Measurements from ENCODE around the gene CASK. TPM values are rescaled to one million over a fixed set of nuclear protein-coding genes. Genes with fewer than 3 reads are reported as not detected.

CASK gene
- total RNA-seq, 2 experiments from 2014 or later = 43.9 to 45.4 TPM

DNA sequence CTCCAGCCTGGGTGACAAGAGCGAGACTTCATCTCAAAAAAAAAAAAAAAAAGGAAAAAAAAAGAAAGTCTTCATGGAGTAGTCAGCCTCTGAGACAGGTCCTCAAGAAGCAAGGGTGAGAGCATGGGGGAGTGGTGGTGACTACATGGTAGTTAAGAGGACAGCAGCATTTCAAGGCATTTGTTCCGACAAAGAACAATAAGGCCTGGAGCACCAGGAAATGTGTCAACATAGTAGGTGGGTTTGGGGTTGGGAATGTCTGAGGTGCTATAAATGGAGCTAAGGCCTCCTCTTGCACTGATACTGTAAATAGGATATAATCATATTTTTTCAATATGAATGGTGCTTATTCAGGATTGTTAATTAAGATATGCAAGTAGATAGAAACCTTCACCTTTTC, 165.0 kb downstream of the CASK start:
- H3K4me3 Mint-ChIP-seq = no peak overlapping the region
- H3K9me3 Mint-ChIP-seq (ENCODE audit: insufficient read depth) = no peaks in the 10 kb centered on the region
- POLR2A ChIA-PET = no interaction called here
- H3K4me1 Mint-ChIP-seq (ENCODE audit: low read depth) = peaks cover 6% of the 10 kb centered on the region
- ATAC-seq (no peak), DNase-seq (no peak)
- H3K27ac Mint-ChIP-seq = no peak overlapping the region
- H3K27me3 Mint-ChIP-seq (ENCODE audit: low read depth) = no peaks in the 10 kb centered on the region
- CTCF ChIA-PET = interaction anchor here (0.7 to 3.5 kb wide), 3 partner anchors 198 to 578 kb away, joined by 3 to 15 read pairs (median 4); no protein-coding TSS in a partner anchor
- peaks cover 4% of the 10 kb centered on the region for H3K36me3 Mint-ChIP-seq (ENCODE audit: low read depth)

DNA sequence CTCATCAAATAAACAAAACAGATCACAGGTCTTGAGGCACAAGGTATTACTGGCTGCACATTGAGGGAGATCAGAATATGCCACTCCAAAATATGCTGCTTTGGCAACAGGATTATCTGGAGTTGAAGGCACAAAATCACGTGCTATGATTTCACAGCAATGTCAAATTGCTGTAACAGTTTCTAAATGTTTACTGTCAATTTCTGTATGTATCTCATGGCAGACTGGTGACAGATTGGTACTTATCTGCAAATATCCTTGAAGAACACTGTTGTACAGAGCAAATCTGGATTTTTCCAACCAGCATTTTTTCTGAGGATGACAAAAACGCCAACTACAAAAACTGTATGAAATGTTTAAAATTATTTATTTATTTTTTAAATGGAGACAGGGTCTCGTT, 172.6 kb downstream of the CASK start:
- Mint-ChIP-seq H3K36me3 (ENCODE audit: low read depth) (peaks cover 9% of the 10 kb centered on the region), H3K27ac (no peak overlapping the region), H3K4me1 (ENCODE audit: low read depth) (no peaks in the 10 kb centered on the region), H3K27me3 (ENCODE audit: low read depth) (no peaks in the 10 kb centered on the region), H3K4me3 (no peak overlapping the region), H3K9me3 (ENCODE audit: insufficient read depth) (no peaks in the 10 kb centered on the region)
- POLR2A ChIA-PET = no interaction called here
- CTCF ChIA-PET = interaction anchor here (1.5 kb wide), 1 partner anchor 9 kb away, joined by 4 read pairs; no protein-coding TSS in a partner anchor
- ATAC-seq (no peak), DNase-seq (no peak)

GRCh38 chrX:41739871-41740270, 183.5 kb downstream of the CASK start:
- no peaks in the 10 kb centered on the region for H3K9me3 Mint-ChIP-seq (ENCODE audit: insufficient read depth)
- no peak overlapping the region for H3K4me3 Mint-ChIP-seq
- peaks cover 35% of the 10 kb centered on the region for H3K4me1 Mint-ChIP-seq (ENCODE audit: low read depth)
- H3K27ac Mint-ChIP-seq = no peak overlapping the region
- POLR2A ChIA-PET = no interaction called here
- H3K36me3 Mint-ChIP-seq (ENCODE audit: low read depth) = peaks cover 23% of the 10 kb centered on the region
- ATAC-seq (no peak), DNase-seq (no peak)
- H3K27me3 Mint-ChIP-seq (ENCODE audit: low read depth) = no peaks in the 10 kb centered on the region
- CTCF ChIA-PET = no interaction called here

GRCh38 chrX:41737065-41737464, 186.3 kb downstream of the CASK start:
- CTCF ChIA-PET = interaction anchor here (1.3 kb wide), 1 partner anchor 23 kb away, joined by 3 read pairs; no protein-coding TSS in a partner anchor
- H3K27ac Mint-ChIP-seq = peak overlapping the region; percentile 78
- peak; percentile 73 for DNase-seq

GRCh38 chrX:41734530-41734929, 188.8 kb downstream of the CASK start:
- Mint-ChIP-seq H3K27me3 (ENCODE audit: low read depth) (no peaks in the 10 kb centered on the region), H3K27ac (peak overlapping the region; percentile 87), H3K4me1 (ENCODE audit: low read depth) (peaks cover 41% of the 10 kb centered on the region), H3K9me3 (ENCODE audit: insufficient read depth) (no peaks in the 10 kb centered on the region), H3K4me3 (peak overlapping the region; percentile 23), H3K36me3 (ENCODE audit: low read depth) (peaks cover 15% of the 10 kb centered on the region)
- ATAC-seq (peak; percentile 40), DNase-seq (peak; percentile 26)
- CTCF ChIA-PET = interaction anchor here (1.0 kb wide), 1 partner anchor 25 kb away, joined by 4 read pairs; no protein-coding TSS in a partner anchor
- POLR2A ChIA-PET = no interaction called here

More at GRCh38 chrX:41737065-41737464, 186.3 kb downstream of the CASK start:
- ATAC-seq = peak; percentile 69
- no peaks in the 10 kb centered on the region for H3K9me3 Mint-ChIP-seq (ENCODE audit: insufficient read depth)
- H3K4me1 Mint-ChIP-seq (ENCODE audit: low read depth) = peaks cover 41% of the 10 kb centered on the region
- no peak overlapping the region for H3K4me3 Mint-ChIP-seq
- POLR2A ChIA-PET = no interaction called here
- no peaks in the 10 kb centered on the region for H3K27me3 Mint-ChIP-seq (ENCODE audit: low read depth)
- H3K36me3 Mint-ChIP-seq (ENCODE audit: low read depth) = peaks cover 12% of the 10 kb centered on the region

GRCh38 chrX:41733939-41734338, 189.4 kb downstream of the CASK start:
- ChIA-PET POLR2A (no interaction called here), CTCF (no interaction called here)
- H3K27ac Mint-ChIP-seq = peak overlapping the region; percentile 87
- peaks cover 41% of the 10 kb centered on the region for H3K4me1 Mint-ChIP-seq (ENCODE audit: low read depth)
- H3K4me3 Mint-ChIP-seq = peak overlapping the region; percentile 23
- H3K9me3 Mint-ChIP-seq (ENCODE audit: insufficient read depth) = no peaks in the 10 kb centered on the region
- ATAC-seq (peak; percentile 67), DNase-seq (peak; percentile 42)
- no peaks in the 10 kb centered on the region for H3K27me3 Mint-ChIP-seq (ENCODE audit: low read depth)
- peaks cover 15% of the 10 kb centered on the region for H3K36me3 Mint-ChIP-seq (ENCODE audit: low read depth)

DNA sequence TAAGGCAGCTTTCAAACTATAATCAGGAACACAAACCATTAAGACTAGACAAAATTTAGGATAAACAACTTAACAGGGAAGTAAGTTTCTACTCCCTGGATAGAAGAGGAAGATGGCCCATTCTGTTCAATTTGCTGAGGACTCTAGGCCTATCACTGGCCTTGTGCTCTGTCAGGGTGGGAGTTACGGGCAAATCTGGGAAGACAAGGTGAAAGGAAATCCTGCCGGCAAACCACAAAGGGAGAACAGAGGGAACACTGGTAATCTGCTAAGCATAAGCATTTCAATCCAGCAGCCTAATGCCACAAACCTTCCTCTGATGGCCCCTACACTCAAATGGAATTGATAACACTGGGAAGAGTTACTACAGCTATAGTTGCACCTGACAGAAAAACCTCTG, 191.1 kb downstream of the CASK start:
- CTCF ChIA-PET = interaction anchor here (0.6 to 1.5 kb wide), 4 partner anchors 10 to 389 kb away, joined by 3 read pairs; no protein-coding TSS in a partner anchor
- H3K36me3 Mint-ChIP-seq (ENCODE audit: low read depth) = peaks cover 18% of the 10 kb centered on the region
- no peaks in the 10 kb centered on the region for H3K9me3 Mint-ChIP-seq (ENCODE audit: insufficient read depth)

DNA sequence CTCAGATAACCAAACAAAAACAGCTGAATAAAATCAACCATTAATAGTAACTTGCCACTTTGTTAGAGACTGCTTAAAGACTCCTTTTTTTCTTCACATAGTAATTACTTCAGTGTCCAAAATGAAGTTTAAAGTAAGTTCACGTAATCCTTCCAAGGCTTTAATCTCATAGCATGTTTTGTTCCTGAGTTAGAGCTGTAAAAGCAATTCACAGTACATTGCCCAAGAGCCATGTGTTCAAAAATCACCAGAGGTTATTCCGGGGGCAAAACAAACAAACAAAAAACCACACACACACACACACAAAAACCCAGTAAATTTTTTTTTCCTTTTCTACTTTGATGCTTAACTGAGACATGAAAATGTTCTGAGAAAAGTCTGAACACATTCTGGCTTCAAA, 193.3 kb downstream of the CASK start:
- no peak overlapping the region for H3K4me3 Mint-ChIP-seq
- H3K27ac Mint-ChIP-seq = no peak overlapping the region
- H3K27me3 Mint-ChIP-seq (ENCODE audit: low read depth) = no peaks in the 10 kb centered on the region
- ChIA-PET POLR2A (interaction anchor here (0.6 kb wide), 1 partner anchor 390 kb away, joined by 4 read pairs; no protein-coding TSS in a partner anchor), CTCF (interaction anchor here (1.2 kb wide), 1 partner anchor 24 kb away, joined by 3 read pairs; no protein-coding TSS in a partner anchor)
- peaks cover 18% of the 10 kb centered on the region for H3K36me3 Mint-ChIP-seq (ENCODE audit: low read depth)
- peaks cover 29% of the 10 kb centered on the region for H3K4me1 Mint-ChIP-seq (ENCODE audit: low read depth)
- no peaks in the 10 kb centered on the region for H3K9me3 Mint-ChIP-seq (ENCODE audit: insufficient read depth)
- DNase-seq (no peak), ATAC-seq (no peak)

More for the DNA sequence above, 191.1 kb downstream of the CASK start:
- DNase-seq (no peak), ATAC-seq (no peak)
- no peaks in the 10 kb centered on the region for H3K27me3 Mint-ChIP-seq (ENCODE audit: low read depth)
- H3K27ac Mint-ChIP-seq = peak overlapping the region; percentile 48
- H3K4me3 Mint-ChIP-seq = no peak overlapping the region
- H3K4me1 Mint-ChIP-seq (ENCODE audit: low read depth) = peaks cover 38% of the 10 kb centered on the region
- POLR2A ChIA-PET = no interaction called here

DNA sequence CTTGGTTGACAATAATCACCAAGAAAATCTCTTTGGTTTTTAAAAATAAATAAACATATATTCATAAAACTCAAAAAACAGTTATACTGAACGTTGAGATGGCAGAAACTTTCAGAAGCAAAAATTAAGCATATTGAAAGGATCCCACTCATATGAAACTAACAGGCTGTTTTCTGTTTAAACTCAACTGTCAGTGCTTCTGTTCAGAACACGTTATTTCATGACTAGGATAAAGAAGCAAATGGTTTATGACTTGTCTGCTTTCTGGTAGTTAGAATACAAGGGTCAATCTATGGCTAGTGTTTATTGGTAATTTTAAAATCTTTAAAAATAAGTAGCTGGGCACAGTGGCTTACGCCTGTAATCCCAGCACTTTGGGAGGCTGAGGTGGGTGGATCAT, 195.2 kb downstream of the CASK start:
- DNase-seq = no peak
- POLR2A ChIA-PET = no interaction called here
- Mint-ChIP-seq H3K4me1 (ENCODE audit: low read depth) (peaks cover 29% of the 10 kb centered on the region), H3K36me3 (ENCODE audit: low read depth) (peaks cover 18% of the 10 kb centered on the region), H3K27ac (no peak overlapping the region), H3K4me3 (no peak overlapping the region), H3K27me3 (ENCODE audit: low read depth) (no peaks in the 10 kb centered on the region), H3K9me3 (ENCODE audit: insufficient read depth) (no peaks in the 10 kb centered on the region)
- CTCF ChIA-PET = no interaction called here
- ATAC-seq = no peak

DNA sequence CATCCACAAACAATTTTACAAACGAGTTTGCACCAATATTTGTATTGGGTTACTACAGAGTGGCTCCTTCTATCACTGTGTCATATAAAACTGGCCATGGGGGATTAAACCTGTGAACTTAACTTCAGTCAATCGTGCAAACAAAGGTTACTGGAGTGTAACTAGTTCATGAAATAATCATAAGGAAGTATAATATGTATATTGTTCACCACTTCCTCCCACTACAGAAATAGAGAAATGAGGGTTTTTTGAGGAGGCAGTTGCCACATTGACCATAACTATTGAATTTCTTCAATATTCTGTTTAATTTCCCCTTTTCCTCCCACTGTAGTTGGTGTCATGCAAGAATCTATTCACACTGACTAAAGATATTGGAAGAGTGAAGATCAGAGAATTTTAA, 199.5 kb downstream of the CASK start, which contains the start of gene GPR82:
Gene GPR82, plus strand, starts transcription at position 356 of the 400 bp plus-strand sequence. CDS start 2,846 bp downstream, outside the sequence.
- ATAC-seq = no peak
- Mint-ChIP-seq H3K27me3 (ENCODE audit: low read depth) (no peaks in the 10 kb centered on the region), H3K36me3 (ENCODE audit: low read depth) (peaks cover 40% of the 10 kb centered on the region), H3K4me3 (peak within 1 kb of the TSS; percentile 45), H3K27ac (peak within 1 kb of the TSS; percentile 46), H3K4me1 (ENCODE audit: low read depth) (peaks cover 53% of the 10 kb centered on the region), H3K9me3 (ENCODE audit: insufficient read depth) (peaks cover 4% of the 10 kb centered on the region)
- CTCF ChIA-PET = no interaction called here
- POLR2A ChIA-PET = no interaction called here
- DNase-seq = no peak

GRCh38 chrX:41722816-41723618, 200.3 kb downstream of the CASK start:
- DNase-seq = no peak
- Mint-ChIP-seq H3K9me3 (ENCODE audit: insufficient read depth) (peaks cover 4% of the 10 kb centered on the region), H3K4me1 (ENCODE audit: low read depth) (peaks cover 54% of the 10 kb centered on the region), H3K4me3 (no peak overlapping the region), H3K36me3 (ENCODE audit: low read depth) (peaks cover 46% of the 10 kb centered on the region), H3K27me3 (ENCODE audit: low read depth) (no peaks in the 10 kb centered on the region), H3K27ac (peak overlapping the region; percentile 46)
- no peak for ATAC-seq
- POLR2A ChIA-PET = no interaction called here
- CTCF ChIA-PET = no interaction called here

DNA sequence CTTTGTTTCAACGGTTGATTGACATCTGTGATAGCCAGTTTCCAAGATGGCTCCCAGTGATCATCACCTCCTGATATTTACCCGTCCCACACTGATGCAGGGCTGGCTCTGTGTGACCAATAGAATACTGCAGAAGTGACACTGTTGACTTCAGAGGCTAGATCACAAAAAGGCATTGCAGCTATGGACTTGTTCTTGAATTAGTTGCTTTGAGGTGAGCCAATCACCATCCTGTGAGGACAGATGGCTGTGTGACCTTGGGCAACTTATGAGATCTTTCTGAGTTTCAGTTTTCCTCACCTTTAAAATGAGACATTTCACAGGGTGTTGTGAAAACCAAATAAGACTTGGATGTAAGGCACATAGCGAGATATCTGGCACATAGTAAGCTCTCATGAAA, 201.1 kb downstream of the CASK start:
- peak overlapping the region; percentile 66 for H3K27ac Mint-ChIP-seq
- H3K27me3 Mint-ChIP-seq (ENCODE audit: low read depth) = no peaks in the 10 kb centered on the region
- peaks cover 4% of the 10 kb centered on the region for H3K9me3 Mint-ChIP-seq (ENCODE audit: insufficient read depth)
- H3K4me3 Mint-ChIP-seq = no peak overlapping the region
- CTCF ChIA-PET = interaction anchor here (0.5 kb wide), 1 partner anchor 10 kb away, joined by 3 read pairs; no protein-coding TSS in a partner anchor
- no peak for DNase-seq
- H3K36me3 Mint-ChIP-seq (ENCODE audit: low read depth) = peaks cover 50% of the 10 kb centered on the region
- H3K4me1 Mint-ChIP-seq (ENCODE audit: low read depth) = peaks cover 54% of the 10 kb centered on the region
- POLR2A ChIA-PET = no interaction called here
- no peak for ATAC-seq
